ENCODE data around the gene KIF26A.
A peak's percentile ranks its signal among the peaks of the same experiment; 100 is the strongest.

KIF26A gene

GRCh38 chr14:104212206-104213095, 74.1 kb downstream of the KIF26A start:
- DNase-seq: no peak

GRCh38 chr14:104213301-104214034, 75.1 kb downstream of the KIF26A start:
- DNase-seq: no peak

- DNase-seq: no peak
These were observed 76.2 kb downstream of the KIF26A start for GRCh38 chr14:104214431-104215218.

GRCh38 chr14:104215706-104216334, 77.4 kb downstream of the KIF26A start:
- no peak for DNase-seq

GRCh38 chr14:104216457-104216856, 78.1 kb downstream of the KIF26A start:
- no peak for DNase-seq

- no peak for DNase-seq
These were observed 79.3 kb downstream of the KIF26A start for GRCh38 chr14:104217486-104218360.

- no peak for DNase-seq
These were observed 80.2 kb downstream of the KIF26A start for GRCh38 chr14:104218361-104219180.

GRCh38 chr14:104219731-104220214, 81.4 kb downstream of the KIF26A start:
- peak; percentile 20 for DNase-seq

GRCh38 chr14:104220215-104221070, 82.1 kb downstream of the KIF26A start:
- no peak for DNase-seq

GRCh38 chr14:104221071-104221625, 82.8 kb downstream of the KIF26A start:
- DNase-seq: no peak

GRCh38 chr14:104221636-104222369, 83.4 kb downstream of the KIF26A start:
- no peak for DNase-seq

GRCh38 chr14:104222396-104223036, 84.1 kb downstream of the KIF26A start:
- DNase-seq: no peak

GRCh38 chr14:104223101-104224041, 85.0 kb downstream of the KIF26A start:
- DNase-seq: peak; percentile 67

- peak; percentile 59 for DNase-seq
These were observed 85.7 kb downstream of the KIF26A start for GRCh38 chr14:104224131-104224505.

- DNase-seq: peak; percentile 52
These were observed 86.3 kb downstream of the KIF26A start for GRCh38 chr14:104224506-104225277.

Measured in NCI-H2171 treated with DMSO at 0.1 percent for 48 hours (cell line).